CD4-positive, alpha-beta T cell treated with Interleukin-1 beta for 1 hour (primary cell): ENCODE data around the gene MYO9A.

Experiments used
- DNase-seq, 2 donors: peaks; one replicate each; pipeline ENCODE4 v3.0.0-alpha.2; 2020 to 2022

Gene MYO9A

GRCh38 chr15:71779073-71779797 is 338.7 kb downstream of the MYO9A start:
- DNase-seq, result no peak

GRCh38 chr15:71777216-71777943 is 340.6 kb downstream of the MYO9A start:
- no peak for DNase-seq

- no peak for DNase-seq
Observed at GRCh38 chr15:71776304-71776703, 341.6 kb downstream of the MYO9A start.

GRCh38 chr15:71775856-71776255 is 342.1 kb downstream of the MYO9A start:
- no peak for DNase-seq

- no peak for DNase-seq
Observed at GRCh38 chr15:71773206-71773859, 344.6 kb downstream of the MYO9A start.
